Measurements from ENCODE around the gene MIA. TPM values are rescaled to one million over a fixed set of nuclear protein-coding genes. Genes with fewer than 3 reads are reported as not detected.
"Not testable (repeated sequence)": the region's sequence is repeated elsewhere in the genome, so short reads cannot be mapped to it uniquely, and the experiment has no call there.

MIA gene
- total RNA-seq: not detected

DNA sequence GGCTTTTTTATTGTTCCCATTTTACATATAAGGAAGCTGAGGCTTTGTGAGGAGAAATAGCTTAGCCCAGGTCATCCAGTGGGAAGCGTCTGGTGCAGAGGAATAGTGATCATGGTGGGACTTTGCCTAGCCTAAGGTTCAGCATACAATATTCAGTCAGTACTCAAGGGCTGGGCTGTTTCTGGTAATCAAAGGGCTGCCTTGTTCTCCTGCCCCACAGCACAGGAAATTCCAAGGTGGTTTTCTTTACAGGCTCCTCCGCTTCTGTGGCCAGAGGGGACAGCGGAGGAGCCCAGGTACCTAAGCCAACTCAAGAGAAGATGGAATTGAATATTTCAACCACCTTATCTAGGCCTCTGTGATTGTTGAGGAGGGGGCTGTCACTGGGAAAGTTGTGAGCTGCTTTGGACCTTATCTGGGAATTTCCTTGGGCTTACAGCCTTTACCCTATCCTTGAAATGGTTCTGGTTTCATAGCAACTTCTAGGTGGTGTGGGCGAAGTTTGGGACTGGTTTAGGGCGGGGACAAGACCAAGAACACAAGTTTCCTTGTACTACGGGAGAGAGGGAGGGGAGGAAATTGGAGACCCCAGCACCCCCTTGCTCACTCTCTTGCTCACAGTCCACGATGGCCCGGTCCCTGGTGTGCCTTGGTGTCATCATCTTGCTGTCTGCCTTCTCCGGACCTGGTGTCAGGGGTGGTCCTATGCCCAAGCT, at the start of gene MIA:
Gene MIA (plus strand): TSS at position 606 of the 716 bp plus-strand sequence. CDS start 22 bp downstream, at position 628.
- no peak for DNase-seq (ENCODE audit: low spot score in 2 of 2)
- ATAC-seq: no peak
- Mint-ChIP-seq H3K36me3 (peaks cover 7 to 8% of the 10 kb centered on the region in 2 donors), H3K27ac (no peak within 1 kb of the TSS), H3K9me3 (peaks cover 0 to 3% of the 10 kb centered on the region in 2 donors)

DNA sequence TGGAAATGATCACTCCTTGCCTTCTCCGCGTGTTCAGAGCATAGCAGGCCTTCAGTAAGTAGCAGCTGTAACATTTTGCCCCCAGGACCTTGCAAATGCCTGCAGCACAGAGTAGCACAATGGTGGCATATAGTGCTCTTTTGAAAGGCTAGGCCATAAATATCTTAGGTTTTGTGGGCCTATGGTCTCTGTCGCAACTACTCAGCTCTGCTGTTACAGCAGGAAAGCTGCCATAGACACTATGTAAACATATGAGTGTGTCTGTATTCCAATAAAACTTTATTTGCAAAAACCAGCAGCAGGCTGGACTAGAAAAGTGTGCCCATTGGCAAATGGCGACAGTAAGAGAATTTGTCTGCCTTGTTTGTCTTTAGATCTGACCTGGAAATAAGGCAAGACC, 49.0 kb upstream of the MIA start:
- peaks cover 9 to 45% of the 10 kb centered on the region in 2 donors for H3K36me3 Mint-ChIP-seq
- no peak overlapping the region for H3K27ac Mint-ChIP-seq
- ATAC-seq: no peak
- no peaks in the 10 kb centered on the region for H3K9me3 Mint-ChIP-seq
- DNase-seq (ENCODE audit: low spot score in 2 of 2): no peak

DNA sequence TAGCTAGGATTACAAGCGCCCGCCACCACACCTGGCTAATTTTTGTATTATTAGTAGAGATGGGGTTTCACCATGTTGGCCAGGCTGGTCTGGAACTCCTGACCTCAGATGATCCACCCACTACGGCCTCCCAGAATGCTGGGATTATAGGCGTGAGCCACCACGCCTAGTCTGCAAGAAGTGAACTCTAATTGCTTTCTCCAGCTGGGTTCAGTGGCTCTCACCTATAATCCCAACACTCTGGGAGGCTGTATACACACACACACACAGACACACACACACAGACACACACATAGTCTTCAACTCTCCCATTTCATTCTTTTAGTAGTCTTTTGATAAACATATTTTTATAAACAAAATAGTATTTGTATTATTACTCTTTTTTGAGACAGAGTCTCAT, 45.3 kb upstream of the MIA start:
- H3K9me3 Mint-ChIP-seq; H3K27ac Mint-ChIP-seq; ATAC-seq; DNase-seq (ENCODE audit: low spot score in 2 of 2): not testable (repeated sequence)
- peaks cover 4 to 23% of the 10 kb centered on the region in 2 donors for H3K36me3 Mint-ChIP-seq

DNA sequence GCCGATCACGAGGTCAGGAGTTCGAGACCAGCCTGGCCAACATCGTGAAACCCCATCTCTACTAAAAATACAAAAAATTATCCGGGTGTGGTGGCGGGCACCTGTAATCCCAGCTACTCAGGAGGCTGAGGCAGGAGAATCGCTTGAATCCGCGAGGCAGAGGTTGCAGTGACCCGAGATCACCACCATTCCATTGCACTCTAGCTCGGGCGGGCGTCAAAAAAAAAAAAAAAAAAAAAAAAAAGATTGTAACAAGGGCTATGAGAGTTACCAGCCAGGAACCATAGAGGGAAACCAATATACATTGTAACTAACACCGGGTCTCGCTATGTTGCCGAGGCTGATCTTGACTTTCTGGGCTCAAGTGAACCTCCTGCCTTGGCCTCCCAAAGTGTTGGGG, 43.0 kb upstream of the MIA start:
- not testable (repeated sequence) for ATAC-seq; H3K27ac Mint-ChIP-seq; H3K9me3 Mint-ChIP-seq; DNase-seq (ENCODE audit: low spot score in 2 of 2)
- H3K36me3 Mint-ChIP-seq: peaks cover 4 to 17% of the 10 kb centered on the region in 2 donors

DNA sequence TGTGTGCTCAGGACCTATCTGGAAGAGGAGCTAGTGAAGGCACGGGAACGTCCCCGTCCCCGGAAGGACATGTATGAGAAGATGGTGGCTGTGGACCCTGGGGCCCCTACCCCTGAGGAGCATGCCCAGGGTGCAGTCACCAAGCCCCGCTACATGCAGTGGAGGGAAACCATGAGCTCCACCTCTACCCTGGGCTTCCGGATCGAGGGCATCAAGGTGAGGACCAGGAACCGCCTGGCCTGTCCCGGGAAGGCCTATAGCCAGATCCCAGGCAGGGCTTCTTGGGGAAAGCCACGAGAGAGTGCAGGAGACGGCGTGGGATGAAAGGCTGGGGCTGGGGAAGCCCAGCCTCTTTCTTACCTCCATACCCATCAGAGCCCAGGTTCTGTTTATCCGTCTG, 42.2 kb upstream of the MIA start:
- Mint-ChIP-seq H3K36me3 (peaks cover 4 to 11% of the 10 kb centered on the region in 2 donors), H3K9me3 (no peaks in the 10 kb centered on the region), H3K27ac (no peak overlapping the region)
- ATAC-seq: no peak
- no peak for DNase-seq (ENCODE audit: low spot score in 2 of 2)

DNA sequence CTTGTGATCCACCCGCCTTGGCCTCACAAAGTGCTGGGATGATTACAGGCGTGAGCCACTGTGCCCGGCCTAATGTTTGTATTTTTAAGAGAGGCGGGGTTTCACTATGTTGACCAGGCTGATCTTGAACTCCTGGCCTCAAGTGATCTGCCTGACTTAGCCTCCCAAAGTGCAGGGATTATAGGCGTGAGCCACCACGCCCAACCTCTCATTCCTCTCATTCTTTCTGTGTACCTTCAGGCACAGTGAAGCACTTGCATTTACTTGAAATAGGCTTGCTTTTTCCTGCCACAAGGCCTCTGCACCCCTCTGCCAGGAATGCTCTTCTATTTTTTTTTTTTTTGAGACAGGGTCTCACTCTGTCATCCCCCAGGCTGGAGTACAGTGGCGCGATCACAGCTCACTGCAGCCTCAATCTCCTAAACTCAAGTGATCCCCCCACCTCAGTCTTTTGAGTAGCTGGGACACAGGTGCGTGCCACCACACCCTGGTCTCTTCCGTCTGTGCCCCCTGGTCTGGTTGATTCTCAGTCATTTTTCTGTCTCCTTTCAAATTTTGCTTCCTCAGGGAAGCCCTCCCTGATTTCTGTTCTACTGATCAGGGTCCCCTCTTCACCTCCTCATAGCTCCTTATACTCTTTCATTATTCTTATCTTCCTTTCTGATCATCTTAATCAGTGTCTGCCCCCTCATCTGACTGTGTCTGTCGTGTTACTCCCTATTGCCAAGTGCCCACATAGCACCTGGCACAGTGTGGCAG, 40.1 kb upstream of the MIA start:
- H3K36me3 Mint-ChIP-seq: peaks cover 4 to 11% of the 10 kb centered on the region in 2 donors
- H3K27ac Mint-ChIP-seq: no peak overlapping the region
- ATAC-seq (no peak), DNase-seq (ENCODE audit: low spot score in 2 of 2) (no peak)
- no peaks in the 10 kb centered on the region for H3K9me3 Mint-ChIP-seq

DNA sequence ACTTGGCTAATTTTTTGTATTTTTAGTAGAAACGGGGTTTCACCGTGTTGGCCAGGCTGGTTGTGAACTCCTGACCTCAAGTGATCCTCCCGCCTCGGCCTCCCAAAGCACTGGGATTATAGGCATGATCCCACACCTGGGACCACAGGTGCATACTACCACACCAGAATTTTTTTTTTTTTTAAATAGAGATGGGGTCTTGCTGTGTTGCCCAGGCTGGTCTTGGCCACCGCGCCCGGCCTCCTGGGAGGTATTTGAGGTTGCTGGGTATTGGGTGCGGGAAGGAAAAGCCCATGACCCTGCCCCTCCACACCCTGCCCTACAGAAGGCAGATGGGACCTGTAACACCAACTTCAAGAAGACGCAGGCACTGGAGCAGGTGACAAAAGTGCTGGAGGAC, 38.7 kb upstream of the MIA start:
- DNase-seq (ENCODE audit: low spot score in 2 of 2) (no peak), ATAC-seq (no peak)
- H3K9me3 Mint-ChIP-seq: no peaks in the 10 kb centered on the region
- H3K27ac Mint-ChIP-seq: no peak overlapping the region
- H3K36me3 Mint-ChIP-seq: no peaks in the 10 kb centered on the region

DNA sequence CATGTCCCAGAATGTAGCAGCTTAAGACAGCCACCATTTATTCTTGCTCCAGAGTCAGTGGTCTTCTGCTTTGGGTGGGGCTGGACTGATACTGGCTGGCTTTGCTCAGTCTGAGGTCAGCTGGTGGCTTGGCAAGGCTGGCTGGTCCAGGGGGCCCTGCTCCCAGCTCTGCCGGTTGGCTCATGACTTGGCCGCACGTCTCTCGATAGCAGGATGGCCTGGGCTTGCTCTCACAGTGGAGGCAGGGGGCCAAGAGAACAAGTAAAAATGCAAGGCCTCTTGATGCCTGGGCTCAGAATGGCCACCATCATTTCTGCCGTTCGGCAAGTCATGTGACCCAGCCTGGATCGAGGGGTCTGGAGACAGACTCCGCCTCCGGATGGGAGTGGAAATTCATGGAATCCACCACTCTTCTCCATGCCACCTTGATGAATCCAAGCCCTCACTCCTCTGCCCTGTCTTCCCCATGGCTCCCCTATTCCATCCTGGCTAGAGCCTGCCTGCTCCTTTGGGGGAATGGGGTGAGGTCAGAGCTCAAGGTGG, 38.1 kb upstream of the MIA start:
- H3K9me3 Mint-ChIP-seq: no peaks in the 10 kb centered on the region
- H3K36me3 Mint-ChIP-seq: no peaks in the 10 kb centered on the region
- no peak overlapping the region for H3K27ac Mint-ChIP-seq
- no peak for DNase-seq (ENCODE audit: low spot score in 2 of 2)
- ATAC-seq: no peak

DNA sequence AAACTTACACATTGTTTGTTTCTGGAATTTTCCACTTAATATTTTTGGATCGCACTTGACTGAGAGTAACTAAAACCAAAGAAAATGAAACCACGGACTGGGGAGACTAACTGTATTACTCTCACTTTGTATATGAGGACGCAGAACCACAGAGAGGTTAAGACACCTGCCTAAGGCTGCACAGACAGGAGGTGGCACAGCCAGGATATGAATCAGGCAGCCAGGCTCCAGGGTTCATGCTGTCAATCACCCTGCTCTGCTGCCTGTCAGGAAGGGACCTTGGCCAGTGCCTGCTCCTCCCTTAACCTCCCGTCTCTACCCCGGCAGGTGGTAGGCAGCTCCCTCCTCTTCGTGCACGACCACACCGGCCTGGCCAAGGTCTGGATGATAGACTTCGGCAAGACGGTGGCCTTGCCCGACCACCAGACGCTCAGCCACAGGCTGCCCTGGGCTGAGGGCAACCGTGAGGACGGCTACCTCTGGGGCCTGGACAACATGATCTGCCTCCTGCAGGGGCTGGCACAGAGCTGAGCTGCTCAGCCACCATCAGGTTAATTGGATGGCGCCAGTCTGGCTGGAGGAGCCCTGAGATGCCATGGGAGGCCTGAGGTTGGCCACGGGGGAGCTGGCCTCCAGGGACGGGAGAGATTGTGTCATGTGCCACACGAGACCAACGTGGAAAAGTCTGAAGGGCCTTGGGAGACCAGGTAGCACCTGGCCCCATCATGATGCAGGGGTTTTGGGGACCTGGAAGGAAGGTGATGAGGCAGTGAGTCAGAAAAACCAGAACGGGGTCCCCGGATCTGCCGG, 36.1 kb upstream of the MIA start:
- Mint-ChIP-seq H3K27ac (peak overlapping the region; percentile 72 to 74), H3K36me3 (no peaks in the 10 kb centered on the region), H3K9me3 (no peaks in the 10 kb centered on the region)
- ATAC-seq: peak; percentile 67 to 91
- no peak for DNase-seq (ENCODE audit: low spot score in 2 of 2)

DNA sequence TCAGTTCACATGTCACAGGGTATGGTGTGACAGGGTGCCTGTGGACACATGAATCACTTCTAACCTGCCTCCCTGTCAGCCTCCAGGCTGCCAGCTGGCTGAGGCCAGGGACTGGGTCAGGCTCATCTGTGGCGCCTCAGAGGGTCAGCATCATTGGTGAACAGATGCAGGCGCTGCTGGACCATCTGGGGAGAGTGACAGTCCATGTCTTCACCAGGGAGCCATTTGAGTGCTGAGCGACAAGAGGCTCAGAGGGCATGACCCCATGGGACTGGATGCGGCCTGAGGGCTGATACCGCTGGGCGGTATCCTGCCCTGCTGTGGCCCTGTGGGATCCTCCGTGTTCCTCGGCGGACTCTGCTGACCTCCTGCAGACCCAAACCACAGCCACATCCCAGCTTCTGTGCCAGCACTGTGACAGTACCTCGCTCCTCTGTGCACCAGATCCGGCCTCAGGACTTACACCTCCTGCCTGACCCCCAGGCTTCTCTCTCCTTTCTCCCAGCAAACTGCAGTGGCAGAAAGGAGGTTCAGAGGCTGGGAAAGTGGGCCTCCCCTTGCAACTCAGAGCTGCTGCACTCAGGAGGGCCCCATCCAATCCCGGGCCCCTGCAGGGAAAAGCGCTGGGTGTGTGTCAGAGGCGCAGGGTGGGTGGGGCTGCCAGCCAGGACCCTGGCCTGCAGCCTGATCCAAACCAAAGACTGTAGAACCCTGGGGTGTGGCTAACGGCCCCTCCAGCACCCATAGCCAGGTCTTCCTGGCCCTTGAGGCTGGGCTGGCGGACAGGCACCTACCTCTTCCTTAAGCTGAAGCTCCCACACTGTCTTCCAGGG, 35.2 kb upstream of the MIA start:
- Mint-ChIP-seq H3K9me3 (no peaks in the 10 kb centered on the region), H3K27ac (peak overlapping the region; percentile 72 to 74), H3K36me3 (no peaks in the 10 kb centered on the region)
- peak in 1 of 2 donors; percentile 20 for ATAC-seq
- DNase-seq (ENCODE audit: low spot score in 2 of 2): no peak

DNA sequence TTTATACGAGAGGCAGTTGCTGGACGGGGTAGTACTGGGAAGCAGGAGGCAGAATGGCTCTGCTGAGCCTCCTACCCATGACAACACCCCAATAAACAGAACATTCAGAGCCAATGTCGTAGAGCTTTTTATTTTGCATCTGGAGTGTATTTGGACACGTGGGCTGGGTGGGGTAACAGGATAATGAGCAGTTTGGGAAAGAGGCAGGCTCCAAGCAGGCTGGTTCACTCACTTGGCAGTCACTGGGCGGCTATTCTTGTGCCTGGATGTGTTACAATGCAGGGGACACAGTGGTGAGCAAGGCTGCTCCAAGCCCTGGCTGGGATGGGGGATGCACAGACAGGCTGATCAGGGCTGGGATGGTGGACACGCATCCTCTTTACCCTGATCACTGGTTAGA, 34.6 kb upstream of the MIA start:
- H3K9me3 Mint-ChIP-seq: no peaks in the 10 kb centered on the region
- ATAC-seq (no peak), DNase-seq (ENCODE audit: low spot score in 2 of 2) (no peak)
- peak overlapping the region; percentile 72 to 77 for H3K27ac Mint-ChIP-seq
- no peaks in the 10 kb centered on the region for H3K36me3 Mint-ChIP-seq

DNA sequence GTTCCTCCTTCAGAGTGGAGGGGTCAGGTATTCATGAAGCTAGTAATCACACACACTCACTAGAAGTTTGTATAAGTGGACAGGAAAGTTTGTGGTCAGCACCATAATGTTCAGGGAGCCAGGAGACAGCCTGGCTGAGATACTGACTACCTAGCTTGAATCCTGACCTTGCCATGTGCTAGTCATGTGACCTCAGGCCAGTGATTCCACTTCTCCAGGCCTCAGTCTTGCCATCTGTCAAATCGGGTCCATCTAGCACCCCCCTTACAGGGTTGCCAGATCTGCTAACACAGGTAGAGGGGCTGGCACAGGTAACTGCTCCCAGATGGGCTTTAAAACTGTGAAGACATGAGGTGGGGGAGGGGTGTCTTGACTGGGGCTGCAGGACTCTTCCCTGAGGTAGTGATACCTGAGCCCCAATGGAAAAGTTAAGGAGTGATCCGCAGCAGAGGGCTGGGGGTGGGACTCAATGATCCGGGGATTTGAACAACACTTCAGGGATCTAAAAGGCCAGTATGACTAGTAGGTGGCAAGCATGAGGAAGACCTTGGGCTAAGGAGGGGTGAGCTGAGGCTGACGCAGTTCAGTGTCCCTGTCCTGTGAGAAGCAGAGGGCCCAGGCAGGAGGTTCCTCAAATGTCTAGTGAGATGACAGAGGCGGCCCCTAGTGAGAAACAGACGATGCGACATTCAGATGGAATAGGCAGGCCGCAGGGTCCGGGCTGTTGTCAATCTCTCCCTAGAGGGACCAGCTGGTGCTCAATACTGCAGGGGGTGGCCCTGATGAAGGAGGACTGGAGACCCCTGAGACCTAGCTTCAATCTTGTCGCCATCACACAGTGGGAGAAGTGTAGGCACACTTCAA, 33.6 kb upstream of the MIA start:
- ATAC-seq (no peak), DNase-seq (ENCODE audit: low spot score in 2 of 2) (no peak)
- Mint-ChIP-seq H3K36me3 (no peaks in the 10 kb centered on the region), H3K27ac (peak overlapping the region in 1 of 2 donors; percentile 44), H3K9me3 (no peaks in the 10 kb centered on the region)

DNA sequence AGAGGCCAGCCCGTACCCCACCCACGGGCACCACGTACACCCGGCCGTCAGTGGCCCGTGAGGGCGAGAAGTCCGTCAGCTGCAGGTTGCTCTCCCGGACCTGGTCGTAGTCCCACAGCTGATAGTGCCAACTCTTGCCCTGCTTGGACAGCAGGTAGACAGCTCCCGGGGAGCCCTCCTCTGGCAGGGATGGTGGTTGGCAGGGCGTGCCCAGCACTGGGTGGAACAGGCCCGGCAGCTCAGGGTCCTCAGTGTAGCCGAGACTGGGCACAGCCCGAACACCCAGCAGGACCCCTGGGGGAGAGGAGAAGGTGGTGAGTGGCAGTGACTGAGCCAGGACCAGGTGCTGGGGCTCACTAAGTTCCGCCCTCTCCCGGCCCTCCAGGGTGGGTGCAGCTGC, 32.8 kb upstream of the MIA start:
- DNase-seq (ENCODE audit: low spot score in 2 of 2) (no peak), ATAC-seq (no peak)
- H3K36me3 Mint-ChIP-seq: no peaks in the 10 kb centered on the region
- no peaks in the 10 kb centered on the region for H3K9me3 Mint-ChIP-seq
- no peak overlapping the region for H3K27ac Mint-ChIP-seq

DNA sequence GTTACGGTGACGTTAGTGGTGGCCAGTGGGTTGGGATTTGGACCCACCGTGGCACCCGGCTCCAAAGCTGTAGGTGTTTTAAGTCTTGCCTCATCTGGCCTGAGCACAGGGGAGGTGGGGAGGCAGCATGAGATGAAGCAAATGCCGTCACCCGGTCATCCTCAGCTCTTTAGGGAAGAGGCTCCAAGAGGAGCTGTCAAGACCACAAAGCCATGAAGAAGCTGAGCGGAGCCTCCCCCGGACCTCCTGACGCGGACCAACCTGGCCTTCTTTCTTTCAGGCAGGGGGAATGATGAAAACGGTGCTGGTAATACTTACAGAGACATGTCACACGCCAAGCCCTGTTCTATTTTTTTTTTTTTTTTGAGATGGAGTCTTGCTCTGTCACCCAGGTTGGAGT, 32.4 kb upstream of the MIA start:
- Mint-ChIP-seq H3K27ac (no peak overlapping the region), H3K9me3 (no peaks in the 10 kb centered on the region)

DNA sequence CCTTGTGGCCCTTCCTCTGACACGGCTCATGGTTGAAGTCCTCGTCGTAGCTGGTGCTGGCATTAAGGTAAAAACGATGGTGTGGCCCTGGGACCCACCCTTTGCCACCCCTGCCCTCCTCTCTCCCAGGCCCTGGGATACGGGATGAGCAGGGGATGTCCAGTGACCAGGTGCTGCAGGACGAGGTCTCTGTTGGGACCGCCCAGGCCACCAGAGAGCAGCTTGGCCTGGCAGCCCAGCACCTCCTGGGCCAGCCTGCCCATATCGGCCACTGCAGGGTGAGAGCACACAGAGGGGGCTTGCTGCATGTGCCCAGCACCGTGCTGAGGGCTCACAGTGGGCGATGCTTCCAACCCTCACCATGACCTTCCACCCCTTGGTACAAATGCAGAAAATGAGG, 31.4 kb upstream of the MIA start:
- DNase-seq (ENCODE audit: low spot score in 2 of 2): no peak
- Mint-ChIP-seq H3K9me3 (no peaks in the 10 kb centered on the region), H3K27ac (peak overlapping the region in 1 of 2 donors; percentile 47), H3K36me3 (no peaks in the 10 kb centered on the region)
- ATAC-seq: no peak

More for the DNA sequence above, 32.4 kb upstream of the MIA start:
- DNase-seq (ENCODE audit: low spot score in 2 of 2) (no peak), ATAC-seq (no peak)
- H3K36me3 Mint-ChIP-seq: no peaks in the 10 kb centered on the region
